T-helper 17 cell (primary cell): ENCODE data around the gene GCNT2. TPM values are rescaled to one million over a fixed set of nuclear protein-coding genes. Genes with fewer than 3 reads are reported as not detected.
"Not testable (repeated sequence)": the region's sequence is repeated elsewhere in the genome, so short reads cannot be mapped to it uniquely, and the experiment has no call there.

Experiments used
- ATAC-seq: fragments of 150-1000 bp; cut with Tn5 transposase; 2 replicates; pipeline ENCODE4 v1.10.0; 2021; ENCODE audit warnings: mild to moderate bottlenecking, moderate library complexity
- DNase-seq, 3 donors: peaks; one replicate each; pipeline versions ENCODE4 v3.0.0 to v3.0.0-alpha.2; 2020 to 2021
- H3K9me3 ChIP-seq: one replicate; pipeline ENCODE4 v1.7.0; 2013; ENCODE audit warnings: low read length, mild to moderate bottlenecking; ENCODE audit not compliant: control insufficient read depth, poor library complexity, severe bottlenecking
- H3K27ac Mint-ChIP-seq: one replicate; pipeline ENCODE4 v1.8.0; 2022; ENCODE audit warnings: mild to moderate bottlenecking, moderate library complexity, mixed read lengths
- H3K27me3 Mint-ChIP-seq: one replicate; pipeline ENCODE4 v1.8.0; 2022; ENCODE audit warnings: mixed read lengths
- H3K36me3 Mint-ChIP-seq: one replicate; pipeline ENCODE4 v1.8.0; 2022; ENCODE audit warnings: low read depth, mixed read lengths
- H3K4me1 Mint-ChIP-seq: one replicate; pipeline ENCODE4 v1.8.0; 2022; ENCODE audit warnings: mild to moderate bottlenecking, mixed read lengths
- H3K4me3 Mint-ChIP-seq: one replicate; pipeline ENCODE4 v1.8.0; 2022; ENCODE audit warnings: mild to moderate bottlenecking, moderate library complexity, mixed read lengths
- total RNA-seq, 4 donors: library from RNA in 2 of 4; stranded (reverse) in 2 of 4; gene quantifications; one replicate each; pipeline ENCODE4 v1.2.3 and lab custom pipeline; 2022 to 2026

GCNT2 gene
- total RNA-seq, 2 donors from 2014 or later, result 2.9 to 4.0 TPM

DNA sequence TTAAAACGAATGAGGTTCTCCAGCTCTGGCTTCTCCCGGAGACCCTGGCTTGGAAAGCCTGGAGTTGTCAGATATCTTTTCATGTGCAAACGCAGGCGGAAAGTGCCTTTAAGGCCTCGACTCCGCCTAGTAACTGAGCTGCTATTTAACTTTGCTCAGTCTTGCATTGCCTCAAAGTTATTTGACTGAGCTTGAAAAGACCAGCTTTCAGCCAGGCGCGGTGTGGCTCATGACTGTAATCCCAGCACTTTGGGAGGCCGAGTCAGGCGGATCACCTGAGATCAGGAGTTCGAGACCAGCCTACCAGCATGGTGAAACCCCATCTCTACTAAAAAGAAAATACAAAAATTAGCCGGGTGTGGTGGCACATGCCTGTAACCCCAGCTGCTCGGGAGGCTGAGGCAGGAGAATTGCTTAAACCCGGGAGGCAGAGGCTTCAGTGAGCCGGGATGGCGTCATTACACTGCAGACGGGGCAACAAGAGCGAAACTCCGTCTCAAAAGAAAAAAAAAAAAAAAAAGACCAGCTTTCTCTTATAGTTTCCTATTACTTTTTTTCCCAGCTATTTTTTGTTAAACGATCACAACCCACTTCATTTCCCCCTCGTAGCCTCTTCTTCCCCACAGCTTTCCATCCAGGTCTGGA is 1.9 kb downstream of the GCNT2 start:
- no peaks in the 10 kb centered on the region for H3K36me3 Mint-ChIP-seq
- H3K4me3 Mint-ChIP-seq, result no peak overlapping the region
- DNase-seq (no peak), ATAC-seq (no peak)
- H3K27ac Mint-ChIP-seq, result no peak overlapping the region
- H3K4me1 Mint-ChIP-seq, result peaks cover 4% of the 10 kb centered on the region
- peaks cover 31% of the 10 kb centered on the region for H3K27me3 Mint-ChIP-seq
- no peaks in the 10 kb centered on the region for H3K9me3 ChIP-seq

- Mint-ChIP-seq H3K4me1 (peaks cover 23% of the 10 kb centered on the region), H3K4me3 (no peak overlapping the region), H3K27ac (no peak overlapping the region), H3K27me3 (peaks cover 19% of the 10 kb centered on the region), H3K36me3 (no peaks in the 10 kb centered on the region)
- ATAC-seq (no peak), DNase-seq (no peak)
- H3K9me3 ChIP-seq, result no peaks in the 10 kb centered on the region
Observed at GRCh38 chr6:10526156-10526555, 5.0 kb downstream of the GCNT2 start.

DNA sequence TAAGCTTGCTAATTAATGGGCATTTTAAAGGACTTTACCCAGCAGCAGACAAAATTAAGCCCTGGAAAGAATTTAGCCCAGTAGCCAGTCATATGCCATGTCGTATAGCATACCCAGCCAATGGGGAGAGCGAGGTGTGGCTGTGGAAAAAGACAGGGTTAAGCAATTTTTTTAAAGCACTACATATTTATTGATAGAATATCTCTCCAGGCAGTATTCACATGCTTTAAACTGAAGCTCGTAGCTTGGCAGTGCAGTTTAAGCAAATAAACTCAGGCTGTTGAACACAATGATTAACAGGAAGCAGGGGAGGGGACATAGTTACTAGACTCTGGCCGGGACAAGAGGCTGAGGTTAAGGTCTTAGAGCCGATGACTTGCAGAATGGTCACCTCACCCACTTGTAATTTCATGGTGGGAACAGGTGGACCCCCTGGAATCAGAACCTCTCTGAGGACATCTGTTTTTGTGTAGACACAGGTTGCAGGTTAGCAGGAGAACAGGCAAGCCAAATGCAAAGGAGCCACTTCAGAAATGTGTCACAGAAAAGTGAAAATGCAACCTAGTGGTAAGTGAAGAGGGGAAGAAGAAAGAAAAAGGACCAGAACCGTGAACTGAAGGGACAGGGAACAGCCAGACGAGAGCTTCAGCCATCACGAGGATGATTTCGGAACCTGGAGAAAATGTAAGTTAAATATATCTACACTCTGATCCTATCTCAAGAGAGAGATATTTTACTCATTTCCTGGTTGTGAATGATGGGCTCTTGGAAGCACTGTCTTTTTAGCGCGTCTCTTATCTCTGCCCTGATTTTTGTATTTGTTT is 7.2 kb downstream of the GCNT2 start:
- H3K4me3 Mint-ChIP-seq, result peak overlapping the region; percentile 98
- no peak for DNase-seq
- no peaks in the 10 kb centered on the region for H3K9me3 ChIP-seq
- peak; percentile 66 for ATAC-seq
- peaks cover 2% of the 10 kb centered on the region for H3K36me3 Mint-ChIP-seq
- peak overlapping the region; percentile 94 for H3K27ac Mint-ChIP-seq
- H3K27me3 Mint-ChIP-seq, result peaks cover 12% of the 10 kb centered on the region
- H3K4me1 Mint-ChIP-seq, result peaks cover 38% of the 10 kb centered on the region

GRCh38 chr6:10529231-10529801 is 8.2 kb downstream of the GCNT2 start:
- Mint-ChIP-seq H3K36me3 (peaks cover 2% of the 10 kb centered on the region), H3K27me3 (peaks cover 12% of the 10 kb centered on the region), H3K4me3 (peak overlapping the region; percentile 98), H3K4me1 (peaks cover 39% of the 10 kb centered on the region), H3K27ac (peak overlapping the region; percentile 94)
- no peaks in the 10 kb centered on the region for H3K9me3 ChIP-seq
- DNase-seq, result no peak
- ATAC-seq, result no peak

- not testable (repeated sequence) for ATAC-seq, H3K9me3 ChIP-seq, DNase-seq, H3K27me3 Mint-ChIP-seq, H3K36me3 Mint-ChIP-seq
- H3K27ac Mint-ChIP-seq, result peak overlapping the region; percentile 94
- peak overlapping the region; percentile 98 for H3K4me3 Mint-ChIP-seq
- H3K4me1 Mint-ChIP-seq, result peaks cover 39% of the 10 kb centered on the region
Observed at GRCh38 chr6:10529828-10530374, 8.8 kb downstream of the GCNT2 start.

GRCh38 chr6:10531503-10531902 is 10.4 kb downstream of the GCNT2 start:
- Mint-ChIP-seq H3K36me3 (peaks cover 2% of the 10 kb centered on the region), H3K4me1 (peaks cover 39% of the 10 kb centered on the region), H3K27ac (peak overlapping the region; percentile 32), H3K27me3 (no peaks in the 10 kb centered on the region), H3K4me3 (peak overlapping the region; percentile 78)
- no peak for DNase-seq
- H3K9me3 ChIP-seq, result no peaks in the 10 kb centered on the region
- peak; percentile 24 for ATAC-seq

DNA sequence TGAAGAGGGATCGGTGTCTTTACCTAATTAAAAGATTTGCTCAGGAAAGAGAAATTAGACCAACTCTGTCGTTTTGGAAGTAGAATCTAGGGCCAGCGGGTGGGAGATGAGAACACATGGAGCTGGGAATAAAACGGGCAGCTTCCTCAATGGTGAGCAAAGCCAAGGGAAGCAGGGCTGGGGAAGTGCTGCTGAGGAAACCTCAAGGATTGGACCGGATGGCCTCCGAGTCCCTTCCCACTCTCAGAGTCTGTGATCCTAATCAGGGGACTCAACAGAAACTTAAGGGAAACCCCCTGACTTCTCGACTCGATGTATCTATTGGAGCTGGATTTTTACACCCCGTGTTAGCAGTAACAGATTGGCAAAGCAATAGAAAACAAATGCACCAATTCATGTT is 10.8 kb downstream of the GCNT2 start:
- H3K9me3 ChIP-seq, result no peaks in the 10 kb centered on the region
- peaks cover 39% of the 10 kb centered on the region for H3K4me1 Mint-ChIP-seq
- H3K27me3 Mint-ChIP-seq, result no peaks in the 10 kb centered on the region
- peaks cover 2% of the 10 kb centered on the region for H3K36me3 Mint-ChIP-seq
- DNase-seq (no peak), ATAC-seq (no peak)
- no peak overlapping the region for H3K27ac Mint-ChIP-seq
- H3K4me3 Mint-ChIP-seq, result peak overlapping the region; percentile 78

GRCh38 chr6:10532392-10532791 is 11.2 kb downstream of the GCNT2 start:
- ATAC-seq (no peak), DNase-seq (no peak)
- Mint-ChIP-seq H3K4me1 (peaks cover 39% of the 10 kb centered on the region), H3K27ac (no peak overlapping the region), H3K27me3 (no peaks in the 10 kb centered on the region), H3K4me3 (peak overlapping the region; percentile 26), H3K36me3 (peaks cover 2% of the 10 kb centered on the region)
- H3K9me3 ChIP-seq, result no peaks in the 10 kb centered on the region

GRCh38 chr6:10534419-10534762 is 13.2 kb downstream of the GCNT2 start:
- peak; percentile 48 for ATAC-seq
- Mint-ChIP-seq H3K4me3 (peak overlapping the region; percentile 66), H3K4me1 (peaks cover 25% of the 10 kb centered on the region), H3K27me3 (no peaks in the 10 kb centered on the region), H3K27ac (no peak overlapping the region), H3K36me3 (peaks cover 2% of the 10 kb centered on the region)
- H3K9me3 ChIP-seq, result no peaks in the 10 kb centered on the region
- DNase-seq, result no peak

- H3K9me3 ChIP-seq, result no peaks in the 10 kb centered on the region
- Mint-ChIP-seq H3K27me3 (no peaks in the 10 kb centered on the region), H3K4me1 (peaks cover 22% of the 10 kb centered on the region), H3K27ac (no peak overlapping the region), H3K36me3 (peaks cover 2% of the 10 kb centered on the region), H3K4me3 (no peak overlapping the region)
- DNase-seq (no peak), ATAC-seq (no peak)
Observed at GRCh38 chr6:10535193-10535592, 14.0 kb downstream of the GCNT2 start.

GRCh38 chr6:10537726-10538125 is 16.6 kb downstream of the GCNT2 start:
- peaks cover 5% of the 10 kb centered on the region for H3K4me1 Mint-ChIP-seq

GRCh38 chr6:10540073-10540746 is 19.1 kb downstream of the GCNT2 start:
- DNase-seq, result no peak
- H3K4me3 Mint-ChIP-seq, result no peak overlapping the region
- no peaks in the 10 kb centered on the region for H3K36me3 Mint-ChIP-seq
- H3K9me3 ChIP-seq, result no peaks in the 10 kb centered on the region
- H3K4me1 Mint-ChIP-seq, result no peaks in the 10 kb centered on the region
- no peak for ATAC-seq
- no peaks in the 10 kb centered on the region for H3K27me3 Mint-ChIP-seq
- no peak overlapping the region for H3K27ac Mint-ChIP-seq

More at GRCh38 chr6:10537726-10538125, 16.6 kb downstream of the GCNT2 start:
- DNase-seq, result no peak
- no peaks in the 10 kb centered on the region for H3K9me3 ChIP-seq
- Mint-ChIP-seq H3K36me3 (peaks cover under 1% of the 10 kb centered on the region), H3K27me3 (no peaks in the 10 kb centered on the region), H3K4me3 (no peak overlapping the region), H3K27ac (no peak overlapping the region)
- ATAC-seq, result no peak

- ATAC-seq (no peak), DNase-seq (no peak)
- no peaks in the 10 kb centered on the region for H3K9me3 ChIP-seq
- Mint-ChIP-seq H3K27me3 (no peaks in the 10 kb centered on the region), H3K27ac (no peak overlapping the region), H3K4me3 (no peak overlapping the region), H3K4me1 (no peaks in the 10 kb centered on the region), H3K36me3 (no peaks in the 10 kb centered on the region)
Observed at GRCh38 chr6:10541591-10541990, 20.4 kb downstream of the GCNT2 start.
